ENCODE data around the gene TNNT3.
"Not testable (repeated sequence)": the region's sequence is repeated elsewhere in the genome, so short reads cannot be mapped to it uniquely, and the experiment has no call there.

TNNT3 gene

DNA sequence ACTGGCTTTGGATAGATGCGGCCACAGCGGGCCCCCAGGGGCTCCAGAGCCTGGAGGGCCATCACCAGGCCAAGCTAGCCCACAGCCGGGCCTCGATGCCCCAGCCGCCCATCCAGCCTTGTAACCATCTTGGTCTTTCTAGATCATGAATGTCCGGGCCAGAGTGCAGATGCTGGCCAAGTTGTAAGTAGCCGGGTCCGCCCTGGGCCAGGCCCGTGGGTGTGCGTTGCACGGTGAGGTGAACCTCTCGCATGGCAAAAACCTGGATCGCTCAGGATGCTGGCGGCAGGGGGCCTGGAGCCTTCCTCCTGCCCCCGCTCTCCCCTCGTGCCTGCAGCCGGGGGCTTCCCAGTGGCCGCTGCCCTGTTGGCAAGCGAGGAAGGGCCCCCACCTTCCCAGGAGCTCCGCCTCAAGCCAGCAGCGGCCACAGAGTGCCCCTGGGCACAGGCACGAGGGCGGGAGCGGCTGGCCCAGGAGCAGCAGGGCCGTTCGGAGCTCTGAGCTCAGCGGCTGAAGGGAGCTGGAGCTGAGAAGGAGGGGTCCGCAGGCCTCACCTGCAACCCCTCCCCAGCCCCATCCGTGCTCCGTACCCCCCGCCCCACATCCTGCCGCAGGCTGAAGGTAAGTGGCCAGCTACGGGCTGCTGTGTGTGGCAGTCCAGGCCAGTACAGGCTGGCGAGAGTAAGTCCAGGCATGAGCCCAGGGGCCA lies 16.7 kb downstream of the TNNT3 start:
- DNase-seq = no peak

- DNase-seq = no peak
Observed at GRCh38 chr11:1936781-1937615, 17.5 kb downstream of the TNNT3 start.

GRCh38 chr11:1937616-1938342 lies 18.3 kb downstream of the TNNT3 start:
- no peak for DNase-seq

- no peak for DNase-seq
Observed at GRCh38 chr11:1938343-1939005, 19.0 kb downstream of the TNNT3 start.

GRCh38 chr11:1939006-1939625 lies 19.6 kb downstream of the TNNT3 start:
- no peak for DNase-seq

- not testable (repeated sequence) for DNase-seq
Observed at GRCh38 chr11:1939788-1940187, 20.3 kb downstream of the TNNT3 start.

DNA sequence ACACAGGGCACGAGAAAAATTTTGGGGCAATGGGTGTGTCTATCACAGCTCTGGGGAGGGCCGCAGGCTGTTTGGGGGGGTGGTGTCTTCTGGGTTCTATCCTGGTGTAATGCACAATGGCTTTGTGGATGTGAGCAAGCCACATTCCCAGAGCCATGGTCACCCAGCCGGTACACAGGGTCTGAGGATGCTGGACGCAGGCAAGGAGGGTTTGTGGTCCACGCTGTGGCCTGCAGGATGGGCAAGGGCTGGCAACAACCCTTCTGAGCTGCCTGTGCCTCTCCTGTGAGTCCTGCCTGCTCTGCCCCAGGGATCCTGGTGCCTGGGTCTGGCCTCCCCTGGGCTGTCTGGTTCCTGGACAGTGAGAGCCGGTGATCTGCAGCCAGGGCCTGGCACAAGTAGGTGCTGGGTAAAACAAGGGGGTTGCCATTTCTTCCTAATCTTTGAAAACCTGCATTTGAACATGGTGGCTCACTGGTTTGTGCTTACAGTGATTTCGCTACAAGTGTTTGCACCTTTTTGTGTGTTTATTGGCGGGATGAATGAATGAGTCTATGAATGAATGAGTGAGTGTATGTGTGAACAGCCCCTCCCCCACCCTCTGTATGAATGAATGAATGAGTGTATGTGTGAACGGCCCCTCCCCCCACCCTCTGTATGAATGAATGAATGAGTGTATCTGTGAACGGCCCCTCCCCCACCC lies 23.2 kb downstream of the TNNT3 start:
- DNase-seq = no peak

DNA sequence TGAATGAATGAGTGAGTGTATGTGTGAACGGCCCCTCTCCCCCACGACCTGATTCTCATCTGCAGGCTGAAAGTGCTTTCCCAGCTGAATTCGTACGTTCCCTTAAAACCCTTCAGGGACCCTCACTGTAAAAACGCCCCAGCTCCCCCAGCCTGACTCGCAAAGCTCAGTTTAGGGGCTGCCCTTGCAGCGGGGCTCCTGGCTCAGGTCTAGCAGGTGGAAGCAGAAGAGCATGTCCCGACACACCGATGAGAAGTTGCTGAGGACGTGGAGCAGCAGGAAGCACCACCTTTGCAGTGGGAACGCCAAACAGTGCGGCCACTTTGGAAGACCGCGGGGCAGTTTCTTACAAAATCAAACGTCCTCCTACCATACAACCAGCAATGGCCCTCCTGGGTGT lies 24.1 kb downstream of the TNNT3 start:
- DNase-seq = no peak

GRCh38 chr11:1943977-1944376 lies 24.5 kb downstream of the TNNT3 start:
- no peak for DNase-seq

GRCh38 chr11:1946812-1947484 lies 27.4 kb downstream of the TNNT3 start, which contains the start of gene MRPL23:
Gene MRPL23, plus strand, starts transcription at chr11:1947332. Its CDS starts 31 bp downstream, at chr11:1947363.
- DNase-seq = no peak

GRCh38 chr11:1947592-1948237 lies 28.2 kb downstream of the TNNT3 start:
- DNase-seq = no peak

DNA sequence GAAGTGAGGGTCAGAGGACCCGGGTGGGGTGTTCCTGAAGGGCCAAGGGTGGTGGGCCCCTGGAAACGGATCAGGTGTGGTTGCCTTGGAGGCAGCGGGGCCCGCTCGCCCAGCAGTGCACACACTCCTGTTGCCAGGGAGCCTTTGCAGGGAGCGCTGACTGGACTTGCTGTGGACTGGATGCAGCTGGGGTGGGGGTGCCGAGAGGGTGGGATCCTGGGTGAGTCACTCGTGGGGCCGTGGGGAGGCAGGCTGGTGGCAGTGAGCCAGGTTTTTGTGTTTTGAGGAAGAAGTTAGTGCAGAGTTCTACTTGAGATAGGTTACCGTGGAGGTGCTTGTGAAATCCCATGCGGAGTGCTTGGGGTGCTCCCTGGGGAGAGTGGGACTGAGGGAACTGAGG lies 28.9 kb downstream of the TNNT3 start:
- DNase-seq = no peak

DNA sequence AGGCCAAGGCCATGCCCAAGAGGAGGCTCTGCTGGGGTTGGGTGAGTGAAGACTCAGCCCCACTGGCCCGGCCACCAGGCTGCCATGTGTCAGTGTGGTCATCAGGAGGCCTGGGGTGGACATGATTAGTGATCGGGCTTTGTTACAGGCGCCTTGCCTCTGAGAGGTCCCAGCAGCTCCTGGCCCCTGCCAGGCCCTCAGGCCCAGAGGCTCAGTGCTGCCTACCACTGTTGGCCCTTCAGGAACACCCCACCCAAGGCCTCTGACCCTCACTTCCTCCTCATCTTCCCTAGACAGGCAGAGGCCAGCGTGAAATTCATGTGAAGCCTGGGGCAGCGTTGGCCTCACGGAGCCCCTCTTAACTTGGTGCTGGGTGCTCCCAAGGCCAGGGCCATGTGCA lies 29.8 kb downstream of the TNNT3 start:
- DNase-seq = no peak

- DNase-seq = no peak
Observed at GRCh38 chr11:1949922-1950321, 30.4 kb downstream of the TNNT3 start.

DNA sequence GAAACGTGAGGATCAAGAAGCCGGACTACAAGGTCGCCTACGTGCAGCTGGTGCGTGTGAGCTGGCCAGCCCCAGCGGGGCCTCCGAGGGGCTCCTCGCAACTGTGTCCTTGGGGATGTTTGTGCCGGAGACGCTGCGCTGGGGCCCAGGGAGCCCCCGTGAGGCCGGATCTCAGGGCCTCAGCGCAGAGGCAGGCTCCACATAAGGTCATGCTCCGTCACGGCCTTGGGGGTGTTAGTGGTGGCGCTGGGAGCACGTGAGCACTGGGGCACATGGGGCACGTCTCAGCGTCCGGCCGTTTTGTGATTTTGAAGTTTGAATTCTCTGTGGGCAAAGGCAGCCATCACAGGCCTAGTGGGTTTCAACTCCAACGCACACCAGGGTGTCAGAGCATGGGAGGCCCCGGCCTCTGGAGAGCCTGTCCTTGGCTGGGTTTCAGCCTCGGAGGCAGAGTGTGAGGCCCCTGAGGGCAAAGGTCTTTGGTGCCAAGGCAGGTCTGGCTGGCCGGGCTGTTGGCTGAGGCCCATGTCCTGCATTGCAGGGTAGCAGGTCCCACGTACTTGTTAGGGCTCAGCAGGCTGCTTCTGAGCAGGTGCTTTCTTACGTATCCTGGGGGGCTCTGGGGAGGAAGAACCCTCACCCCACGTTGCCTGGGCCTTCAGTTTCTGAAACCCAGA lies 33.4 kb downstream of the TNNT3 start:
- DNase-seq = no peak

GRCh38 chr11:1953489-1954266 lies 34.2 kb downstream of the TNNT3 start:
- DNase-seq = no peak

GRCh38 chr11:1958367-1958766 lies 38.9 kb downstream of the TNNT3 start:
- no peak for DNase-seq

- no peak for DNase-seq
Observed at GRCh38 chr11:1959786-1960185, 40.3 kb downstream of the TNNT3 start.

- no peak for DNase-seq
Observed at GRCh38 chr11:1963864-1964263, 44.4 kb downstream of the TNNT3 start.
